HEK293 (cell line): ENCODE results near the gene NOP10.

ENCODE experiments used
- CTCF ChIA-PET: fragments of 350-600 bp; formaldehyde crosslinking; extraction: SDS; loops from one replicate; lab custom pipeline; 2021; ENCODE audit warnings: antibody characterized with exemption; lab: Yijun Ruan, JAX
- POLR2A ChIA-PET: fragments of 300-600 bp; formaldehyde crosslinking; extraction: SDS; loops from one replicate; lab custom pipeline; 2020; ENCODE audit warnings: antibody characterized with exemption, inconsistent platforms; lab: Yijun Ruan, JAX
- H3K27ac ChIP-seq: fragments of 200-500 bp; sonication (Bioruptor generic); 2 replicates; pipeline ENCODE4 v1.5.1; 2014; ENCODE audit warnings: low read depth, low read length, control low read depth, inconsistent platforms; ENCODE audit errors: extremely low read depth
- H3K36me3 ChIP-seq, 2 experiments: fragments of 200-500 bp in 1 of 2; sonication (Bioruptor generic) in 1 of 2; 1 replicate in 1 of 2; 2 replicates in 1 of 2; pipeline ENCODE4 v1.5.1; 2014 to 2017; ENCODE audit warnings: inconsistent platforms in 2 of 2, low read length in 2 of 2; ENCODE audit not compliant: control insufficient read depth in 2 of 2, insufficient read depth in 1 of 2
- H3K4me1 ChIP-seq: fragments of 200-500 bp; sonication (Bioruptor generic); 2 replicates; pipeline ENCODE4 v1.5.1; 2014; ENCODE audit warnings: mild to moderate bottlenecking, low read length, inconsistent platforms; ENCODE audit not compliant: control insufficient read depth, insufficient read depth
- H3K4me3 ChIP-seq: 2 replicates; pipeline ENCODE4 v1.5.1; 2011; ENCODE audit warnings: low read depth, mild to moderate bottlenecking, control low read depth, low read length, moderate library complexity
- H3K9me3 ChIP-seq: fragments of 200-500 bp; sonication (Bioruptor generic); 2 replicates; pipeline ENCODE4 v1.5.1; 2014; ENCODE audit warnings: low read depth, low read length, inconsistent platforms; ENCODE audit not compliant: control insufficient read depth, insufficient read depth
- MZF1 ChIP-seq: fragments of 450-650 bp; formaldehyde crosslinking; IDR thresholded peaks from 2 replicates; pipeline ENCODE4 v1.5.1; 2017; ENCODE audit warnings: missing biosample characterization, missing genetic modification characterization, borderline replicate concordance
- PRDM1 ChIP-seq: fragments of 450-650 bp; formaldehyde crosslinking; IDR thresholded peaks from 2 replicates; pipeline ENCODE4; 2016; ENCODE audit warnings: missing biosample characterization, missing genetic modification characterization
- PRDM10 ChIP-seq: fragments of 450-650 bp; formaldehyde crosslinking; IDR thresholded peaks from 2 replicates; pipeline ENCODE4 v1.5.1; 2016; ENCODE audit warnings: missing biosample characterization, missing genetic modification characterization
- SCRT1 ChIP-seq: fragments of 450-650 bp; formaldehyde crosslinking; IDR thresholded peaks from 2 replicates; pipeline ENCODE4 v1.5.1; 2016; ENCODE audit warnings: missing biosample characterization, missing genetic modification characterization, borderline replicate concordance
- SCRT2 ChIP-seq: fragments of 450-650 bp; formaldehyde crosslinking; IDR thresholded peaks from 2 replicates; pipeline ENCODE4 v1.5.1; 2016; ENCODE audit warnings: missing biosample characterization, missing genetic modification characterization
- ZBTB44 ChIP-seq: fragments of 450-650 bp; IDR thresholded peaks from 2 replicates; pipeline ENCODE4 v1.5.1; 2018; ENCODE audit warnings: missing biosample characterization, mild to moderate bottlenecking, missing genetic modification characterization
- ZFHX2 ChIP-seq: fragments of 450-650 bp; formaldehyde crosslinking; conservative IDR thresholded peaks from 2 replicates; pipeline ENCODE4 v1.5.1; 2016; ENCODE audit warnings: missing biosample characterization, missing genetic modification characterization
- ZIC2 ChIP-seq: fragments of 450-650 bp; formaldehyde crosslinking; IDR thresholded peaks from 2 replicates; pipeline ENCODE4 v1.5.1; 2016; ENCODE audit warnings: missing biosample characterization, missing genetic modification characterization
- ZNF132 ChIP-seq: fragments of 450-650 bp; formaldehyde crosslinking; IDR thresholded peaks from 2 replicates; pipeline ENCODE4 v1.5.1; 2017; ENCODE audit warnings: missing biosample characterization, missing genetic modification characterization, borderline replicate concordance
- ZNF146 ChIP-seq: fragments of 450-650 bp; formaldehyde crosslinking; IDR thresholded peaks from 2 replicates; pipeline ENCODE4 v1.5.1; 2016; ENCODE audit warnings: missing biosample characterization, missing genetic modification characterization
- ZNF16 ChIP-seq: fragments of 450-650 bp; formaldehyde crosslinking; IDR thresholded peaks from 2 replicates; pipeline ENCODE4 v1.5.1; 2016; ENCODE audit warnings: low read depth, missing biosample characterization, missing genetic modification characterization
- ZNF280D ChIP-seq: fragments of 450-650 bp; formaldehyde crosslinking; IDR thresholded peaks from 2 replicates; pipeline ENCODE4 v1.5.1; 2016; ENCODE audit warnings: missing biosample characterization, missing genetic modification characterization
- ZNF335 ChIP-seq: fragments of 450-650 bp; formaldehyde crosslinking; conservative IDR thresholded peaks from 2 replicates; pipeline ENCODE4 v1.5.1; 2016; ENCODE audit warnings: missing biosample characterization, missing genetic modification characterization
- ZNF404 ChIP-seq: fragments of 450-650 bp; formaldehyde crosslinking; IDR thresholded peaks from 2 replicates; pipeline ENCODE4 v1.5.1; 2017; ENCODE audit warnings: missing biosample characterization, missing genetic modification characterization
- ZNF544 ChIP-seq: fragments of 450-650 bp; formaldehyde crosslinking; IDR thresholded peaks from 2 replicates; pipeline ENCODE4 v1.5.0; 2017; ENCODE audit warnings: missing biosample characterization, missing genetic modification characterization
- ZNF558 ChIP-seq: fragments of 450-650 bp; formaldehyde crosslinking; IDR thresholded peaks from 2 replicates; pipeline ENCODE4 v1.5.1; 2016; ENCODE audit warnings: missing biosample characterization, missing genetic modification characterization
- ZNF645 ChIP-seq: fragments of 450-650 bp; formaldehyde crosslinking; IDR thresholded peaks from 2 replicates; pipeline ENCODE4; 2016; ENCODE audit warnings: missing biosample characterization, missing genetic modification characterization
- ZNF776 ChIP-seq: fragments of 450-650 bp; formaldehyde crosslinking; IDR thresholded peaks from 2 replicates; pipeline ENCODE4 v1.5.0; 2017; ENCODE audit warnings: missing biosample characterization, missing genetic modification characterization, borderline replicate concordance
- ZNF792 ChIP-seq: fragments of 450-650 bp; formaldehyde crosslinking; IDR thresholded peaks from 2 replicates; pipeline ENCODE4 v1.5.1; 2016; ENCODE audit warnings: missing biosample characterization, missing genetic modification characterization
- ZSCAN30 ChIP-seq: fragments of 450-650 bp; IDR thresholded peaks from 2 replicates; pipeline ENCODE4 v1.5.1; 2018; ENCODE audit warnings: missing biosample characterization, mild to moderate bottlenecking, missing genetic modification characterization, moderate library complexity
- ZSCAN5A ChIP-seq: fragments of 450-650 bp; formaldehyde crosslinking; IDR thresholded peaks from 2 replicates; pipeline ENCODE4 v1.5.1; 2016; ENCODE audit warnings: missing biosample characterization, missing genetic modification characterization

NOP10 gene

GRCh38 chr15:34357653-34358052 is 14.7 kb upstream of the NOP10 start:
- Histone ChIP-seq H3K4me1 (no peaks in the 10 kb centered on the region), H3K4me3 (no peak overlapping the region), H3K27ac (no peak overlapping the region), H3K9me3 (no peaks in the 10 kb centered on the region), H3K36me3 (peaks cover 0 to 32% of the 10 kb centered on the region in 2 experiments; a peak in 1 of 3 replicates)
- ChIA-PET CTCF (interaction anchor here (1.7 kb wide), 1 partner anchor 10 kb away, joined by 11 read pairs; the partner anchor contains the start of gene LPCAT4), POLR2A (interaction anchor here (1.0 to 1.4 kb wide), 2 partner anchors 9 to 10 kb away, joined by 4 to 6 read pairs; partner anchors contain the start of gene LPCAT4)
- no peak for TF ChIP-seq ZNF132 (tag by site-specific recombination)
- TF ChIP-seq ZSCAN30: no peak
- no peak for TF ChIP-seq ZNF792 (tag by site-specific recombination)
- TF ChIP-seq ZNF280D: no peak
- TF ChIP-seq ZBTB44 (tag by site-specific recombination): no peak
- no peak for TF ChIP-seq ZNF146 (tag by site-specific recombination)
- no peak for TF ChIP-seq ZNF776 (tag by site-specific recombination)
- TF ChIP-seq ZNF404 (tag by site-specific recombination): no peak
- no peak for TF ChIP-seq ZIC2 (tag by site-specific recombination)
- no peak for TF ChIP-seq ZNF544 (tag by site-specific recombination)
- no peak for TF ChIP-seq ZNF335 (tag by site-specific recombination)
- no peak for TF ChIP-seq PRDM1 (tag by site-specific recombination)
- TF ChIP-seq ZFHX2 (tag by site-specific recombination): no peak

- no peak overlapping the region for H3K27ac ChIP-seq
- no peaks in the 10 kb centered on the region for H3K9me3 ChIP-seq
- no peaks in the 10 kb centered on the region for H3K4me1 ChIP-seq
- POLR2A ChIA-PET: no interaction called here
- H3K36me3 ChIP-seq: peaks cover 0 to 16% of the 10 kb centered on the region in 2 experiments; a peak in 1 of 3 replicates
- no peak overlapping the region for H3K4me3 ChIP-seq
- CTCF ChIA-PET: interaction anchor here (0.6 to 1.5 kb wide), 2 partner anchors 12 to 33 kb away, joined by 4 to 5 read pairs; partner anchors contain the start of gene NUTM1
- TF ChIP-seq SCRT1 (tag by site-specific recombination): no peak
- TF ChIP-seq MZF1 (tag by site-specific recombination): no peak
- no peak for TF ChIP-seq ZSCAN5A (tag by site-specific recombination)
- TF ChIP-seq ZNF16 (tag by site-specific recombination): no peak
- no peak for TF ChIP-seq ZNF645 (tag by site-specific recombination)
- TF ChIP-seq SCRT2 (tag by site-specific recombination): no peak
- TF ChIP-seq ZNF558: no peak
- no peak for TF ChIP-seq PRDM10 (tag by site-specific recombination)
- TF ChIP-seq ZNF280D: no peak
Measured at GRCh38 chr15:34355241-34355640, 12.3 kb upstream of the NOP10 start.
